T-cell (primary cell): Measurements from ENCODE around the gene TGM1. TPM values are rescaled to one million over a fixed set of nuclear protein-coding genes. Genes with fewer than 3 reads are reported as not detected.

Experiments
- ATAC-seq, 4 experiments: fragments of 200-7000 bp in 3 of 4; fragments of 150-1000 bp in 1 of 4; cut with Tn5 transposase; replicated peaks in 1 of 4; 1 replicate in 3 of 4; 2 replicates in 1 of 4; pipeline ENCODE4 v1.10.0; 2021; ENCODE audit warnings: moderate library complexity in 3 of 4, mild to moderate bottlenecking in 2 of 4, moderate number of reproducible peaks in 1 of 4
- CTCF ChIA-PET, 2 donors: fragments of 300-600 bp; sonication (Branson Sonifier 250); formaldehyde crosslinking; loops; one replicate each; lab custom pipeline; 2022; ENCODE audit warnings: antibody characterized with exemption in 2 of 2; lab: Charles Lee
- POLR2A ChIA-PET, 2 donors: fragments of 300-600 bp; sonication (Branson Sonifier 250); formaldehyde crosslinking; loops; one replicate each; lab custom pipeline; 2022; ENCODE audit warnings: antibody characterized with exemption in 2 of 2; lab: Charles Lee
- DNase-seq, 35 experiments: peaks; one replicate each; pipeline versions ENCODE4 v3.0.0 to v3.0.0-alpha.2; 2013 to 2023
- H3K27ac ChIP-seq: one replicate; pipeline ENCODE4 v1.5.1; 2013; ENCODE audit warnings: low read length
- H3K27me3 ChIP-seq, 2 experiments: replicated peaks in 1 of 2; 1 replicate in 1 of 2; 2 replicates in 1 of 2; pipeline versions ENCODE4 v1.6.1 to v1.7.0; 2013; ENCODE audit warnings: low read length in 1 of 2, mixed read lengths in 1 of 2; ENCODE audit not compliant: control insufficient read depth in 2 of 2, insufficient read depth in 2 of 2; ENCODE audit errors: extremely low read depth in 1 of 2
- H3K36me3 ChIP-seq, 2 donors: 1 replicate in 1 of 2; 2 replicates in 1 of 2; pipeline versions ENCODE4 v1.6.1 to v1.7.0; 2013; ENCODE audit warnings: low read length in 1 of 2; ENCODE audit not compliant: control insufficient read depth in 2 of 2, insufficient read depth in 1 of 2; ENCODE audit errors: extremely low read depth in 1 of 2
- H3K4me1 ChIP-seq, 2 experiments: 1 replicate in 1 of 2; 2 replicates in 1 of 2; pipeline versions ENCODE4 v1.6.1 to v1.7.0; 2013; ENCODE audit warnings: low read length in 2 of 2, mixed read lengths in 1 of 2; ENCODE audit not compliant: insufficient read depth in 2 of 2, control insufficient read depth in 1 of 2; ENCODE audit errors: extremely low read depth in 1 of 2
- H3K4me3 ChIP-seq, 2 donors: 1 replicate in 1 of 2; 2 replicates in 1 of 2; pipeline versions ENCODE4 v1.5.1 to v1.7.0; 2013; ENCODE audit warnings: mild to moderate bottlenecking in 2 of 2, low read length in 1 of 2, moderate library complexity in 1 of 2; ENCODE audit not compliant: control insufficient read depth in 1 of 2; ENCODE audit errors: extremely low read depth in 1 of 2
- H3K9me3 ChIP-seq: 2 replicates; pipeline ENCODE4 v1.7.0; 2013
- H3K27ac Mint-ChIP-seq, 2 donors: one replicate each; pipeline ENCODE4 v1.8.0; 2020 to 2021; ENCODE audit warnings: mild to moderate bottlenecking in 2 of 2, mixed read lengths in 2 of 2
- H3K27me3 Mint-ChIP-seq, 2 donors: one replicate each; pipeline ENCODE4 v1.8.0; 2021 to 2022; ENCODE audit warnings: mixed read lengths in 2 of 2
- H3K36me3 Mint-ChIP-seq: one replicate; pipeline ENCODE4 v1.8.0; 2021; ENCODE audit warnings: mixed read lengths
- H3K4me1 Mint-ChIP-seq, 3 donors: one replicate each; pipeline ENCODE4 v1.8.0; 2020 to 2022; ENCODE audit warnings: mixed read lengths in 3 of 3, mild to moderate bottlenecking in 1 of 3
- H3K4me3 Mint-ChIP-seq, 3 donors: one replicate each; pipeline ENCODE4 v1.8.0; 2020 to 2022; ENCODE audit warnings: mild to moderate bottlenecking in 3 of 3, mixed read lengths in 3 of 3, moderate library complexity in 3 of 3
- H3K9me3 Mint-ChIP-seq, 3 donors: one replicate each; pipeline ENCODE4 v1.8.0; 2020 to 2022; ENCODE audit warnings: mixed read lengths in 3 of 3
- WGBS: methylation state at CpG from one replicate; pipeline ENCODE4 v1.1.5; 2013; ENCODE audit warnings: missing lambda C conversion rate; ENCODE audit not compliant: insufficient coverage; 5-methylcytosine and 5-hydroxymethylcytosine counted together
- total RNA-seq, 35 experiments: library from RNA in 6 of 35; stranded (reverse) in 6 of 35; fragments of 120-200 nt in 1 of 35; gene quantifications; one replicate each; pipeline versions ENCODE4 v1.2.1 to v1.2.4 and lab custom pipeline; 2013 to 2026

Gene TGM1
- total RNA-seq, 5 donors from 2014 or later (not counting 1 experiment from before 2014, with no cell fraction given): 4.9 to 13.5 (median 9.4) TPM

- peaks cover 45 to 59% (median 49%) of the 10 kb centered on the region in 3 donors for H3K4me1 Mint-ChIP-seq
- Histone ChIP-seq H3K4me3 (peak overlapping the region; percentile 70 to 82), H3K27ac (peak overlapping the region; percentile 84), H3K4me1 (peaks cover 23 to 32% of the 10 kb centered on the region in 2 experiments), H3K27me3 (no peaks in the 10 kb centered on the region), H3K36me3 (peaks cover 27 to 58% of the 10 kb centered on the region in 2 donors), H3K9me3 (no peaks in the 10 kb centered on the region)
- ChIA-PET CTCF (interaction anchor here (0.7 to 6.5 kb wide), 11 partner anchors 8 to 136 kb away, joined by 3 to 104 read pairs (median 4); partner anchors contain the start of genes TINF2 (in 2 of the 2), CIDEB (in 1 of the 2), LTB4R (in 1 of the 2) and LTB4R2 (in 1 of the 2)), POLR2A (interaction anchor here in 1 of 2 donors (0.6 to 0.9 kb wide), 3 partner anchors 14 to 68 kb away, joined by 3 to 5 read pairs (median 3); partner anchors contain the start of gene GMPR2)
- peaks cover 53% of the 10 kb centered on the region for H3K36me3 Mint-ChIP-seq
- peak overlapping the region; percentile 92 to 95 (median 93) for H3K4me3 Mint-ChIP-seq
- WGBS: 46% methylated on average over 14 of the region's 16 CpGs
- DNase-seq (no peak), ATAC-seq (no peak)
- peak overlapping the region; percentile 66 to 97 for H3K27ac Mint-ChIP-seq
- no peaks in the 10 kb centered on the region for H3K27me3 Mint-ChIP-seq
- H3K9me3 Mint-ChIP-seq: no peaks in the 10 kb centered on the region
Measured at GRCh38 chr14:24300326-24300980, 37.5 kb upstream of the TGM1 start.

GRCh38 chr14:24299255-24300191, 36.5 kb upstream of the TGM1 start, which contains the start of the genes DHRS1 and NOP9:
Gene DHRS1, minus strand, starts transcription at chr14:24299780. Its CDS starts 674 bp downstream, at chr14:24299106.
Gene NOP9, plus strand, starts transcription at chr14:24299850. Its CDS starts 105 bp downstream, at chr14:24299955.
- ChIA-PET POLR2A (interaction anchor here (0.5 to 3.0 kb wide), 10 partner anchors 9 to 191 kb away, joined by 3 to 17 read pairs (median 4); partner anchors contain the start of genes GMPR2 (in 1 of the 2), IPO4 (in 1 of the 2) and TINF2 (in 1 of the 2)), CTCF (interaction anchor here (0.6 to 6.5 kb wide), 12 partner anchors 8 to 376 kb away, joined by 3 to 104 read pairs (median 4); partner anchors contain the start of genes CIDEB (in 2 of the 2) and TINF2 (in 2 of the 2))
- Mint-ChIP-seq H3K9me3 (no peaks in the 10 kb centered on the region), H3K4me3 (peak within 1 kb of the TSS; percentile 92 to 95 (median 93)), H3K27me3 (no peaks in the 10 kb centered on the region), H3K27ac (peak within 1 kb of the TSS; percentile 95 to 97), H3K36me3 (peaks cover 50% of the 10 kb centered on the region), H3K4me1 (peaks cover 45 to 60% (median 49%) of the 10 kb centered on the region in 3 donors)
- no peaks in the 10 kb centered on the region for H3K27me3 ChIP-seq
- under 1% methylated on average over 74 of the region's 75 CpGs for WGBS
- peaks cover 19 to 51% of the 10 kb centered on the region in 2 donors for H3K36me3 ChIP-seq
- H3K27ac ChIP-seq: peak within 1 kb of the TSS; percentile 84
- H3K4me3 ChIP-seq: peak within 1 kb of the TSS; percentile 70 to 82
- peaks cover 23 to 32% of the 10 kb centered on the region in 2 experiments for H3K4me1 ChIP-seq
- DNase-seq (peak; percentile 70 to 96 (median 89)), ATAC-seq (peak; percentile 86 to 92 (median 90))
- H3K9me3 ChIP-seq: no peaks in the 10 kb centered on the region

- Histone ChIP-seq H3K4me3 (peak overlapping the region; percentile 70 to 82), H3K9me3 (no peaks in the 10 kb centered on the region), H3K36me3 (peaks cover 12 to 44% of the 10 kb centered on the region in 2 donors), H3K27ac (peak overlapping the region; percentile 84), H3K4me1 (peaks cover 23 to 32% of the 10 kb centered on the region in 2 experiments), H3K27me3 (no peaks in the 10 kb centered on the region)
- ATAC-seq: no peak
- Mint-ChIP-seq H3K9me3 (no peaks in the 10 kb centered on the region), H3K27ac (peak overlapping the region; percentile 95 to 97), H3K36me3 (peaks cover 45% of the 10 kb centered on the region), H3K27me3 (no peaks in the 10 kb centered on the region), H3K4me3 (peak overlapping the region; percentile 92 to 95 (median 93)), H3K4me1 (peaks cover 45 to 60% (median 49%) of the 10 kb centered on the region in 3 donors)
- CTCF ChIA-PET: interaction anchor here (0.7 to 6.5 kb wide), 8 partner anchors 9 to 133 kb away, joined by 3 to 104 read pairs (median 8); partner anchors contain the start of genes TINF2 (in 2 of the 2) and CIDEB (in 1 of the 2)
- POLR2A ChIA-PET: interaction anchor here (0.6 to 3.0 kb wide), 2 partner anchors 56 to 111 kb away, joined by 4 to 17 read pairs; partner anchors contain the start of genes IPO4 (in 1 of the 2) and TINF2 (in 1 of the 2)
- WGBS: 57% methylated on average over 4 of the region's 7 CpGs
- no peak for DNase-seq
Measured at GRCh38 chr14:24298892-24299254, 35.9 kb upstream of the TGM1 start.

GRCh38 chr14:24297190-24297964, 34.4 kb upstream of the TGM1 start:
- ChIA-PET POLR2A (interaction anchor here (1.1 to 3.0 kb wide), 2 partner anchors 27 to 55 kb away, joined by 3 to 17 read pairs; partner anchors contain the start of genes RABGGTA (in 1 of the 2) and TINF2 (in 1 of the 2)), CTCF (interaction anchor here (0.6 to 6.5 kb wide), 23 partner anchors 10 to 139 kb away, joined by 3 to 104 read pairs (median 5); partner anchors contain the start of genes TINF2 (in 2 of the 2), CHMP4A (in 1 of the 2), CIDEB (in 1 of the 2) and LTB4R (in 1 of the 2))
- H3K36me3 Mint-ChIP-seq: peaks cover 32% of the 10 kb centered on the region
- peaks cover 45 to 60% (median 49%) of the 10 kb centered on the region in 3 donors for H3K4me1 Mint-ChIP-seq
- DNase-seq: peak in 1 of 35 experiments; percentile 45
- Histone ChIP-seq H3K36me3 (peaks cover 6 to 33% of the 10 kb centered on the region in 2 donors), H3K9me3 (no peaks in the 10 kb centered on the region), H3K4me3 (no peak overlapping the region), H3K27ac (peak overlapping the region; percentile 75), H3K4me1 (peaks cover 23 to 32% of the 10 kb centered on the region in 2 experiments), H3K27me3 (no peaks in the 10 kb centered on the region)
- ATAC-seq: peak in 1 of 4 experiments; percentile 9
- H3K27me3 Mint-ChIP-seq: no peaks in the 10 kb centered on the region
- WGBS: 54% methylated on average over 5 of the region's 5 CpGs
- peak overlapping the region; percentile 11 to 92 (median 37) for H3K4me3 Mint-ChIP-seq
- H3K9me3 Mint-ChIP-seq: no peaks in the 10 kb centered on the region
- peak overlapping the region; percentile 67 to 72 for H3K27ac Mint-ChIP-seq
